Stomach smooth muscle (tissue), 2 donors: Measurements from ENCODE around the gene FGFR1OP2.
"Not testable (repeated sequence)": the region's sequence is repeated elsewhere in the genome, so short reads cannot be mapped to it uniquely, and the experiment has no call there.

ENCODE experiments used
- H3K27ac ChIP-seq: one replicate; pipeline ENCODE4 v1.7.0; 2013; ENCODE audit warnings: mild to moderate bottlenecking, low read length, inconsistent platforms
- H3K27me3 ChIP-seq, 2 donors: one replicate each; pipeline ENCODE4 v1.7.0; 2013; ENCODE audit warnings: low read length in 2 of 2; ENCODE audit not compliant: insufficient read depth in 2 of 2, control insufficient read depth in 1 of 2
- H3K36me3 ChIP-seq, 2 donors: one replicate each; pipeline ENCODE4 v1.7.0; 2013; ENCODE audit warnings: low read length in 2 of 2; ENCODE audit not compliant: control insufficient read depth in 2 of 2, insufficient read depth in 2 of 2
- H3K4me1 ChIP-seq: one replicate; pipeline ENCODE4 v1.7.0; 2013; ENCODE audit warnings: low read length; ENCODE audit not compliant: control insufficient read depth, insufficient read depth
- H3K4me3 ChIP-seq, 2 donors: one replicate each; pipeline ENCODE4 v1.7.0; 2013; ENCODE audit warnings: low read length in 2 of 2
- H3K9ac ChIP-seq, 2 donors: one replicate each; pipeline ENCODE4 v1.7.0; 2013; ENCODE audit warnings: low read length in 2 of 2, mild to moderate bottlenecking in 1 of 2
- H3K9me3 ChIP-seq, 2 donors: one replicate each; pipeline ENCODE4 v1.7.0; 2013; ENCODE audit warnings: low read length in 2 of 2; ENCODE audit not compliant: control insufficient read depth in 2 of 2
- donor health status: healthy.
- donor health status: Pancreatic carcinoma.

The FGFR1OP2 gene

GRCh38 chr12:26937863-26938700 lies at the start of gene FGFR1OP2, which contains the start of gene INTS13:
TSS of gene FGFR1OP2 (plus strand) at chr12:26938470. CDS start at chr12:26954159, 15,689 bp downstream.
TSS of gene INTS13 (minus strand) at chr12:26937981. CDS start at chr12:26936803, 1,178 bp downstream.
- Histone ChIP-seq H3K36me3 (no peaks in the 10 kb centered on the region), H3K27ac (peak within 1 kb of the TSS; percentile 88), H3K27me3 (no peaks in the 10 kb centered on the region), H3K4me1 (peaks cover 5% of the 10 kb centered on the region), H3K9ac (peak within 1 kb of the TSS; percentile 83 to 97), H3K4me3 (peak within 1 kb of the TSS; percentile 89), H3K9me3 (no peaks in the 10 kb centered on the region)

DNA sequence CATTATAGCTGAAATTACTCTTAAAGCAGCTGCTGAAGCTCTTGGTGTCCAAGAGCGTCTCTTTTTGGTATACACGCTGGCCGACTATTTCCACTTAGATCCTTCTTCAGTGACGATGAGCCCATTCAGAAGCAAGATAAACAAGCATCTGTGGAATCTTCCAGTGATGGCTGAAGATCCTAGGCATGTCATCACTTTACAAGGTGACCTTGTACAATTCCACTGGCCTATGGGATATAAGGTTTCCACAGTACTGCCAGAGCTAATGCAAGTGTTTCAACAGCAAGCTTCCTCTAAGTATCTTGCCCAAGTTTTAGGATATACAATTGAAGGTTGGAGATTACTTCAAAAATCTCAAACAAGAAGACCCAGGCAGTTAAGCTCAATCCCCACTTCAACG lies 47.5 kb upstream of the FGFR1OP2 start:
- no peak overlapping the region for H3K9ac ChIP-seq
- no peaks in the 10 kb centered on the region for H3K27me3 ChIP-seq
- H3K4me3 ChIP-seq: no peak overlapping the region
- no peak overlapping the region for H3K27ac ChIP-seq
- H3K9me3 ChIP-seq: no peaks in the 10 kb centered on the region
- H3K36me3 ChIP-seq: no peaks in the 10 kb centered on the region
- no peaks in the 10 kb centered on the region for H3K4me1 ChIP-seq

GRCh38 chr12:26891704-26892103 lies 46.6 kb upstream of the FGFR1OP2 start:
- Histone ChIP-seq H3K4me1 (no peaks in the 10 kb centered on the region), H3K4me3 (no peak overlapping the region), H3K36me3 (no peaks in the 10 kb centered on the region), H3K27me3 (no peaks in the 10 kb centered on the region), H3K9me3 (no peaks in the 10 kb centered on the region), H3K9ac (no peak overlapping the region), H3K27ac (no peak overlapping the region)

GRCh38 chr12:26895672-26896071 lies 42.6 kb upstream of the FGFR1OP2 start:
- Histone ChIP-seq H3K36me3 (no peaks in the 10 kb centered on the region), H3K4me1 (no peaks in the 10 kb centered on the region), H3K9me3 (no peaks in the 10 kb centered on the region), H3K27ac (no peak overlapping the region), H3K4me3 (no peak overlapping the region), H3K9ac (no peak overlapping the region), H3K27me3 (no peaks in the 10 kb centered on the region)

DNA sequence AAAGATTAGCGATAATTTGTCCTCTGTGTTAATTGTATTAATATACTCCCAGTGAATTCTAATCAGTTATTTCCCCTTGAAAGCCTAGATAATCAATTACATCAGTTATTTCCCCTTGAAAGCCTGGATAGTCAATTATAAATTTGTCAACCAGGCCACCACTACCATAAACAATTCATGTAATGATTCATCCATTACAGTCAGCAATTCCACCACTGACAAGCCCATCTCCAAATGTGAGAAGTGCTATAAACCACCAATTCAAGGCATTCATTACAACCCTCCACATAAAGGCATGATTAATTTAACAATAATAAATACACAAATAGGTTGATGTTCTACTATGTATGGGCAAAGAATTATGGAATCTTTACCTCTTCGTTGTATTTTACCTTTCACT lies 41.4 kb upstream of the FGFR1OP2 start:
- Histone ChIP-seq H3K36me3 (no peaks in the 10 kb centered on the region), H3K4me3 (no peak overlapping the region), H3K27me3 (no peaks in the 10 kb centered on the region), H3K27ac (no peak overlapping the region), H3K9ac (no peak overlapping the region), H3K9me3 (no peaks in the 10 kb centered on the region), H3K4me1 (no peaks in the 10 kb centered on the region)

GRCh38 chr12:26903396-26903795 lies 34.9 kb upstream of the FGFR1OP2 start:
- not testable (repeated sequence) for H3K27me3 ChIP-seq, H3K27ac ChIP-seq, H3K9ac ChIP-seq, H3K36me3 ChIP-seq, H3K4me3 ChIP-seq, H3K9me3 ChIP-seq, H3K4me1 ChIP-seq

DNA sequence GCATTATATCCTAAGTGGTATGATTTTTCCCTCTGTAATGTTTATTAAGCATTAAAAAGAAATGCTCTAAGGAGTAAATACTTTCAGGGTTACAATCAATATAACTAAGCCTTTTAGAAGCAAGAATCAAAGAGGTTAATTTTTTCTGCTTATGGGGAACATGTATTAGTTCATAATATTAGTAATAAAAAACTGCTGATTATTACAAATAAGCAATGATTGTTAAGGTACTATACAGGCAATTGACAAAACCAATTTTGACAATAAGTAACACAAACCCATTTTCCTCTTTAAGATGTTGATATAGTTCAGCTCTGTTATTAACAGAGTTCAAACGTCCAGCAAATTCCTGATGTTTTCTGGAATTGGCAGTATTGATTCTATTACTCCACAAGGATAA lies 32.2 kb upstream of the FGFR1OP2 start:
- no peak overlapping the region for H3K9ac ChIP-seq
- H3K4me1 ChIP-seq: no peaks in the 10 kb centered on the region
- no peak overlapping the region for H3K4me3 ChIP-seq
- H3K36me3 ChIP-seq: peaks cover 3 to 10% of the 10 kb centered on the region in 2 donors
- H3K27ac ChIP-seq: no peak overlapping the region
- H3K9me3 ChIP-seq: no peaks in the 10 kb centered on the region
- no peaks in the 10 kb centered on the region for H3K27me3 ChIP-seq

- Histone ChIP-seq H3K4me1 (no peaks in the 10 kb centered on the region), H3K27ac (no peak overlapping the region), H3K4me3 (no peak overlapping the region), H3K9ac (no peak overlapping the region), H3K27me3 (no peaks in the 10 kb centered on the region), H3K9me3 (no peaks in the 10 kb centered on the region), H3K36me3 (peaks cover 4 to 10% of the 10 kb centered on the region in 2 donors)
Observed at GRCh38 chr12:26906704-26907103, 31.6 kb upstream of the FGFR1OP2 start.

GRCh38 chr12:26918321-26919215 lies 19.7 kb upstream of the FGFR1OP2 start:
- H3K9ac ChIP-seq: no peak overlapping the region
- no peak overlapping the region for H3K27ac ChIP-seq
- H3K4me3 ChIP-seq: no peak overlapping the region
- H3K4me1 ChIP-seq: no peaks in the 10 kb centered on the region
- H3K9me3 ChIP-seq: no peaks in the 10 kb centered on the region
- no peaks in the 10 kb centered on the region for H3K27me3 ChIP-seq
- H3K36me3 ChIP-seq: peaks cover 9% of the 10 kb centered on the region in 2 donors

DNA sequence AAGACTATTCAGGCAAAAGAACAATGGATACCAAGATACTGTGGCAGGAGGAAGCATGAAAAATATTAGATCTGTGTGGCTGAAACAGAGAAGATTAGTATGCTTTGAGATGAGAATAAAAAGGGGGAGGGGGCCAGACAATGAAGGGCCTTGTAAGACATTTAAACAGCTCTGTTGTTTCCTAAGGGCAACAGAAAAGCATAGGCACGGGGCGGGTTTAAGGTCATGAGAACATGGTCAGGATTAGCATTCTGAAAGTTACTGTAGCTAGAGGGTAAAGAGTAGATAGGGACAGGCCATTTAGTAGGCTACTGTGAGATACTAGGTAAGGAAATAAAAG lies 19.1 kb upstream of the FGFR1OP2 start:
- Histone ChIP-seq H3K4me1 (no peaks in the 10 kb centered on the region), H3K36me3 (peaks cover 9 to 10% of the 10 kb centered on the region in 2 donors), H3K9ac (no peak overlapping the region), H3K27me3 (no peaks in the 10 kb centered on the region), H3K4me3 (no peak overlapping the region), H3K9me3 (no peaks in the 10 kb centered on the region), H3K27ac (no peak overlapping the region)
